HG03066 (cell line): ENCODE results near the gene HOXC13.

Experiments
- ATAC-seq: cut with Tn5 transposase; IDR thresholded peaks from one replicate; pipeline ENCODE4 v1.9.1; 2021; ENCODE audit warnings: low read depth; ENCODE audit not compliant: unreplicated experiment

Gene HOXC13

DNA sequence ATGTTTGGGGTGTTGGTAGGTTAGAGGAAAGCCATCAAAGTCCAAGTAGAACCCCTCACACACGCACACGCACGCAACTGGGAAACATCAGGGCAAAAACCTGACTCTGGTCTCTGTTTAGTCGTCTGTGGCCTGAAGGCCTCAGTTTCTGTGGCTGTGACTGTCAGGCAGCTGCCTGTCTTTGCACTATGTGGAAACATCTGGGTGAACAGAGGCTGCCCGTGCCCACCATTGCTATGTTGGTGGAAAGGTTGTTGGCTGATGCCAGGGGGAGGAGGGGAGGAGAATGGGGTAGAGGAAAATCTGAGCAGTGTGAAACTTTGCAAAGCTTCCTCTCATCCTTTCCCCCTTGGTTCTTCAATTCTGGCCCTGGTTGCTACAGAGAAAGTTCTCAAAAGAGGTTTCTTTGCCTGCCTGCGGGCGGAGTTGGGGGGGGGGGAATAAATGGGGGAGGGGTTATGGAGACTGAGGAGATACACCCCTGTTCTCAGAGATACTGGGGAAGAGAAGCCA, 53.8 kb downstream of the HOXC13 start:
- no peak for ATAC-seq

DNA sequence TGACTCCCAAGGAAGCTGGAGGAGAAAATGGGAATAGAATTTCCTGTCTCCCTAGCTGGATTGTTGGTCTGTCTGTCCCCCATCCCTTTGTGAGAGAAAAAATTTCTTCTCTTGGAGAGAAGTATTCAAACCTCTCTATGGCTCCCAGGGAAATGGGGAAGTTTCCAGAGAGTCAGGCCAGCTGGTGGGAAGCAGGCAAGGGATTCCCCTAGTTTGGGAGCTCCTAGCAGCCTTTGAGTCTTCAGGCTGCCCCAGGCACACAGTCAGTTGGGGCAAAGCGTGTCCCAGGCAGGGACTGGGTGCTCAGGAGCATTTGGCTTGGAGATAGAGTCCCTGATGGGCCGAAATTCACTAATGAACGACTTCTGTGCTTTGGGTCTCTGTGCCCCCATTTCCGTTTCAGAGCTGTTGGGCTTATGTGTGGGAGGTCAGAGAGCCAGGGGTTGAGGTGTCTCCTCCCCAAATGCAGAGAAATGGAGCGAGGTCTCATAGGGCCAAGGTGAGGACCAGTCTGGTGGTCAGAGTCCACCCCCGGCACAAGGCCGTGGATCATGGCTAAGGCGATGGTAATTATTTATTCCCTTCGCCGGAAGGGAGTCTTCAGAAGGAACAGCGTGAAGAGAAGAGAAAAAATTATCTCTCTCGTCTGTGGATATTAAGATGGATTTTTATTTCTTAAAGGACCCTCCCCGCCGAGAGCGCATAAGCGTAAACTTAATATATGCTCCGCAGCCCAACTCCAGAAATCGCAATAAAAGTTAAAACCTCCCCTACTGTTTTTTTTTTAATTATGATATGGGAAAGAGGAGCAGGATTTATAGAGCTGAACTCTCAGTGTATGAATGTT, 54.8 kb downstream of the HOXC13 start:
- no peak for ATAC-seq

DNA sequence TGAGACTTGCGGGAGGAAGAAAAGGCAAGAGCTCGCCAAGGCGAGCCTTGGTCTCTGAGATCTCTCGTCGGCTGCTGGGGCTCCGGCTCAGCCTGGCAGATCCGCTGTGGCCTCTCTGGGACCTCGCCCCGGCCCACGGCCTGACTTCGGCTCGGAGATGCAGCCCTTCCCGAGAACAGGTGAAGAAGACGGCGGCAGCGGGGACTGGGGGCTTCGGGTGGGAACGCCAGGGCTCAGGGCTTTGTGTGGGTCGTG, 55.3 kb downstream of the HOXC13 start:
- no peak for ATAC-seq

DNA sequence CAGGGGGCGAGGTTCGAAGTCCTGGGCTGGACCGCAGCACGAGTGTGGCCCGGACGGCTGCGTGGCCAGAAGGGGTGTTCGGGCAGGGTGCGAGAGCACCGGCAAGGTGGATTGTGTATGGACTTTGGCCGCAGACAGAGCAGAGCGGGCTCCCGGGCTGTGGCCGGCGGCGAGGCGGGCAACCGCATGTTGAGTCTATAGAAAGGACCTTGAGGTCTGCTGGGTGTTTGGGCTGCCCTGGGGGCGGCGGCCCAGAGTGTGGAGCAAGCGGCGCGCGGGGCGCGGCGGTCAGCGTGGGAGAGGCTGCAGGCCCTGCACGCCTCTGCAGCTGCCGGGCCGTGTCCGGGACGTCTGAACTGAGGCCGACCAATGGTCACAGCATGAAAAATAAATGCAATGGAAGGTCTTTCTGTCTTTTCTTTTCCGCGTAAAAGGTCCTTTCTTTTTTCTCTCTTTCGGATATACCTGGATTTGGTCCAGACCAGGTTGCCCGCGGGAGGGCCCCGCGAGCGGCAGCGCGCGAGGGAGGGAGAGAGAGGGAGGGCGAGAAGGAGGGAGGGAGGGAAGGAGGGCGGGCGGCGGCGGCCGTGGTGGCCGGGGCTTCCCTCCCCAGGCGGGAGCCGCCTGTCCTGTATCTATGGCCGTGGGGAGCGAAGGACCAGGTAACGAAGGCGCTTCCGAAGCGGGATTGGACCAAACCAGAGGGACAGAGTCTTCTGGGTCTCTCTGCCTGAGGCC, 55.8 kb downstream of the HOXC13 start:
- ATAC-seq, result no peak

DNA sequence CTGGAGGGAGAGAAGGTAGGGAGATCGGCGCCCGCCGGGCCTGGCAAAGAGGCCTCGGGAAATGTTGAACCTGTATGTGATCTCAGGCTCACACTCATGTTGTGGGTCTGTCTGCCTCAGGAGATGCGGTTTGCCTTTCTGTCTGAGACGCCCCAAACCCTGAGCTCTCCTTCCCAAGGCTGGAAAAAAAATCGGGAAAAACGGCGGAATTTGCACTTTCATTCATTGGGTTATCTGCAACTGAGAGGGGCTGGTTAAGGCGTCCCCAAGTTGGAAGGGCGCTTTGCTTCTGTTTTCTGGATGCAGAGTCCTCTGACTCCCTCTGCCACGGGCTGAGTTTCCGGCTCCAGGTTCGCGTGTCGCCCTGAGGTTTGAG, 56.4 kb downstream of the HOXC13 start:
- ATAC-seq, result no peak

DNA sequence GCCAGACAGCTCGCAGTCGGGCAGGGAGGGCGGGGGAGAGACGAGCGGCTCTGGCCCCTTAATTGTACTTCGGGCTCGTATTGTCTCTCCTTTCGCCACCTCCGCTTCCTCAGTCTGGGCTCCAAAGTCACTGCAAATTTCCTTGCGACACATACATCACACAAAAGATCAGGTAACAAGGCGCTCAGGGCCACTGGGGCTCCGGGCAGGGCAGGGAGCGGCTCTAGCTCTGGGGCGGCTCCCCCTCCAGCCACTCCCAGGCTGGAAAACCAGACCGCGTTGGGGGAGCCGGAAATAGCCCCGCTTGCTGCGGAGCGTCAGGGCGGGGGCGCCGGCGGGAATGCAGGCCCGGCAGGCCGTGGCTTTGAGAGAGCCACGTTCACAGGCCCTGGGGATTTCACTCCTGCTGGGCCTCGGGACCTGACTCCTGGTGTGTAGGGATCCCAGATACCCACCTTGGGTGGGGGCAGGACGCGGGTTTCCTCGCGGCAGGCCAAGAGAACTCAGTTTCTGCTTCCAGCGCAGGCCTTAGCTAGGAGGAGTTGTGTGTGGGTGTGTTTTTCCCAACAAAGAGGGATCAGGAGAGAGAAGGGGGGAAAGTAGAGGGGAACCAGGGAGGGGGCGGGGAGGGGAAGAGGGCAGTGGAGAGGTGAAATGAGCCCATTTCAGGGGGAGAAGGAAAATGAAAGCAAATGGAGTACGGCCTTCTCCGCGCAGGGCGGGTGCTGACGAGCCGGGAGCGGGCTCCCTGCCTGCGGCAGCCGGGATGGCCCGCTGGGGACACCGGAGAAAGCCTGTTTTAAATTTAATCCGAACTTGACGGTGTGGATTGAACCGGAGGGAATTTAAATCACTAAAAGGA, 57.0 kb downstream of the HOXC13 start:
- no peak for ATAC-seq
